BLaER1 treated with 17β-estradiol and CSF1 and Interleukin-3, amounts not matched to agents 10 nM and 100 nM (cell line): ENCODE measurements around the gene CETP.
A peak's percentile ranks its signal among the peaks of the same experiment; 100 is the strongest.
"Not testable (repeated sequence)": the region's sequence is repeated elsewhere in the genome, so short reads cannot be mapped to it uniquely, and the experiment has no call there.

Experiments used
- H3K27ac ChIP-seq, 11 experiments: shearing (Covaris generic); formaldehyde crosslinking; 2 replicates each; pipeline ENCODE4 v1.8.1; 2022
- H3K27me3 ChIP-seq, 11 experiments: shearing (Covaris generic); formaldehyde crosslinking; 2 replicates each; pipeline ENCODE4 v1.8.1; 2022
- H3K36me3 ChIP-seq, 11 experiments: shearing (Covaris generic); formaldehyde crosslinking; 2 replicates each; pipeline ENCODE4 v1.8.1; 2022
- H3K4me1 ChIP-seq, 10 experiments: shearing (Covaris generic); formaldehyde crosslinking; 2 replicates each; pipeline ENCODE4 v1.8.1; 2022
- H3K4me2 ChIP-seq, 11 experiments: shearing (Covaris generic); formaldehyde crosslinking; 2 replicates each; pipeline ENCODE4 v1.8.1; 2022
- H3K4me3 ChIP-seq, 10 experiments: shearing (Covaris generic); formaldehyde crosslinking; 2 replicates each; pipeline ENCODE4 v1.8.1; 2022
- H3K9ac ChIP-seq, 11 experiments: shearing (Covaris generic); formaldehyde crosslinking; 2 replicates each; pipeline ENCODE4 v1.8.1; 2022
- H3K9me3 ChIP-seq, 11 experiments: shearing (Covaris generic); formaldehyde crosslinking; replicated peaks in 1 of 11; 2 replicates each; pipeline ENCODE4 v1.8.1; 2022
- H4K20me1 ChIP-seq, 11 experiments: shearing (Covaris generic); formaldehyde crosslinking; 2 replicates each; pipeline ENCODE4 v1.8.1; 2022
- Cebpa-rat ChIP-seq, 11 experiments: shearing (Covaris generic); IDR thresholded peaks; 2 replicates each; pipeline ENCODE4 v1.8.1; 2022

CETP gene

DNA sequence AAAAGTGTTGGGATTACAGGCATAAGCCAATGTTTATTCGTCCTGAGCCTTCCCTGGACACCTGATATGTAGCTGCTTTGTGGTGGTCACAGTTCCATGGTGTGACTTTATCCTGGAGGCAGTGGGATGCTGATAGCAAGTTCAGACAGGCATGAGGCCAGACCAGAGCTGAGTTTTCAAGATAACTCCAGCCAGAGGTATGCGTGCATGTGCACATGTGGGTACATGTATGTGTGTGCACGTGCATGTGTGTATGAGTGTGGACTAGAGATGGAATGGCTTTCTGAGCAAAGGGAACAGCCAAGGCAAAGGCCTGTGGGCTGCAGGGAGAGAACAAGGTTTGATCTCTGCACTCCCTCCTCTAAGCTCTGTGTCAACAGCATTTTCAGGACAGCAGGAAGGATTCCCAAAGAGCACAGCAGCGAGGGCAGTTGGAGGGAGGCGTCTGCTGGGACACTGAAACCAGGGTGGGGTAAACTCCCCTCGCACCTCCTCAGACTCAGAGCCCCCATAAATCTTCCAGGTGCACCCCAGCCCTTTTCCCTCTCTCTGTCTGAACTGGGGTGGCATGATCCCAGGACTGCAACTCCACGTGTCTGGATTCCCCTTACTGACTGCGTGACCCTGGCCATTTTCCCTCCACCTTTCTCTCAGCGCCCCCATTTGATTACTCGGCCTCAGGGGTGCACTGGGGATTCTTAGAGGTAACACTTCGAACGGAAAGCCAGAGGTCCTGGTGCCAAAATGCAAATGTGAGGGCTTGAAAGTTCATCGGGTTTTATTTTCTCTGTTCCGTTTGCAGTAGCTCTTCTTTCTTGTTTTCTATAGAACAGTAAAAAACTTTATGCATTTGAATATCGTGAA lies 42.9 kb downstream of the CETP start:
- no peaks in the 10 kb centered on the region for H3K9me3 ChIP-seq
- peaks cover 31 to 62% (median 52%) of the 10 kb centered on the region in 10 experiments for H3K4me1 ChIP-seq
- H3K4me3 ChIP-seq = no peak overlapping the region
- peaks cover 0 to 38% (median 0%) of the 10 kb centered on the region in 11 experiments; a peak in 7 of 22 replicates for H4K20me1 ChIP-seq
- peak overlapping the region in 4 of 11 experiments; percentile 22 to 70 (median 51); a peak in 4 of 22 replicates for H3K27ac ChIP-seq
- H3K27me3 ChIP-seq = no peaks in the 10 kb centered on the region
- no peak for TF ChIP-seq Cebpa-rat (IDR thresholded peaks at IDR 0.05)
- peak overlapping the region in 10 of 11 experiments; percentile 55 to 86 (median 76); a peak in 19 of 22 replicates for H3K4me2 ChIP-seq
- H3K9ac ChIP-seq = peak overlapping the region in 4 of 11 experiments; percentile 36 to 57 (median 48); a peak in 6 of 22 replicates
- peaks cover 0 to 29% (median 14%) of the 10 kb centered on the region in 11 experiments; a peak in 15 of 22 replicates for H3K36me3 ChIP-seq

GRCh38 chr16:57005597-57005996 lies 43.8 kb downstream of the CETP start:
- H4K20me1 ChIP-seq = peaks cover 0 to 28% (median 0%) of the 10 kb centered on the region in 11 experiments; a peak in 5 of 22 replicates
- not testable (repeated sequence) for H3K4me3 ChIP-seq, H3K27ac ChIP-seq, H3K9me3 ChIP-seq, H3K9ac ChIP-seq, H3K27me3 ChIP-seq
- peaks cover 0 to 29% (median 14%) of the 10 kb centered on the region in 11 experiments; a peak in 15 of 22 replicates for H3K36me3 ChIP-seq
- H3K4me2 ChIP-seq = peak overlapping the region in 3 of 11 experiments; percentile 19 to 86 (median 80); a peak in 4 of 22 replicates
- H3K4me1 ChIP-seq = peaks cover 31 to 56% (median 45%) of the 10 kb centered on the region in 10 experiments

DNA sequence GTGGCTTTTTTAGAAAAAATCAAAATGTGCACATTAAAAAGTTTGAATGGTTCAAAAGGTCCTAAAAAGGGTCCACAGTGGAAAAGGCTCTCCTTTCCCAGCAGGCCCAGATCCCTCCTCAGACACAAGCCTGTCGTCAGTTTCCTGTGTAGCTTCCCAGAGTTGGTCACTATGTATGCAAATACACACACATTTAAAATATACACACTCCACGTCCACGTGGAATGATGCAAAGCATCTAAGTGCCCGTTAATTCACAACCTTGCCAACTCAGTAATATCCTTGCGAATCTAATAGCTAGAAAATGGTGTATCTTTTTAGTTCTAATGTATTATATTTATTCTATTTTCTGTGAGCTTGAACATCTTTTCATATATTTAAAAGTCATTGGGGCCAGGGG lies 45.3 kb downstream of the CETP start:
- H3K4me1 ChIP-seq = peaks cover 27 to 46% (median 37%) of the 10 kb centered on the region in 10 experiments
- H3K36me3 ChIP-seq = peaks cover 0 to 29% (median 14%) of the 10 kb centered on the region in 11 experiments; a peak in 16 of 22 replicates
- H3K4me3 ChIP-seq = no peak overlapping the region
- H3K4me2 ChIP-seq = no peak overlapping the region
- H3K9me3 ChIP-seq = no peaks in the 10 kb centered on the region
- peaks cover 0 to 19% (median 0%) of the 10 kb centered on the region in 11 experiments; a peak in 3 of 22 replicates for H4K20me1 ChIP-seq
- TF ChIP-seq Cebpa-rat (IDR thresholded peaks at IDR 0.05) = no peak
- H3K27ac ChIP-seq = no peak overlapping the region
- H3K9ac ChIP-seq = no peak overlapping the region
- no peaks in the 10 kb centered on the region for H3K27me3 ChIP-seq

GRCh38 chr16:57007530-57007929 lies 45.8 kb downstream of the CETP start:
- H3K4me2 ChIP-seq = no peak overlapping the region

GRCh38 chr16:57008440-57008839 lies 46.7 kb downstream of the CETP start:
- no peak overlapping the region for H3K4me2 ChIP-seq
- peaks cover 0 to 14% (median 0%) of the 10 kb centered on the region in 11 experiments; a peak in 3 of 22 replicates for H4K20me1 ChIP-seq
- H3K27me3 ChIP-seq = no peaks in the 10 kb centered on the region
- no peak overlapping the region for H3K4me3 ChIP-seq
- H3K4me1 ChIP-seq = peaks cover 19 to 37% (median 28%) of the 10 kb centered on the region in 10 experiments
- no peak for TF ChIP-seq Cebpa-rat (IDR thresholded peaks at IDR 0.05)
- no peak overlapping the region for H3K27ac ChIP-seq
- H3K36me3 ChIP-seq = peaks cover 0 to 29% (median 16%) of the 10 kb centered on the region in 11 experiments; a peak in 16 of 22 replicates
- no peak overlapping the region for H3K9ac ChIP-seq
- H3K9me3 ChIP-seq = no peaks in the 10 kb centered on the region

More at GRCh38 chr16:57007530-57007929, 45.8 kb downstream of the CETP start:
- TF ChIP-seq Cebpa-rat (IDR thresholded peaks at IDR 0.05) = no peak
- Histone ChIP-seq H3K9me3 (no peaks in the 10 kb centered on the region), H3K4me3 (no peak overlapping the region), H3K27me3 (no peaks in the 10 kb centered on the region), H3K36me3 (peaks cover 0 to 29% (median 16%) of the 10 kb centered on the region in 11 experiments; a peak in 16 of 22 replicates), H3K27ac (no peak overlapping the region), H3K4me1 (peaks cover 27 to 46% (median 37%) of the 10 kb centered on the region in 10 experiments), H3K9ac (no peak overlapping the region), H4K20me1 (peaks cover 0 to 19% (median 0%) of the 10 kb centered on the region in 11 experiments; a peak in 3 of 22 replicates)

GRCh38 chr16:57009643-57010170 lies 48.0 kb downstream of the CETP start:
- H3K4me1 ChIP-seq = peaks cover 20 to 29% (median 24%) of the 10 kb centered on the region in 10 experiments
- H3K27me3 ChIP-seq = no peaks in the 10 kb centered on the region
- H3K4me2 ChIP-seq = peak overlapping the region in 3 of 11 experiments; percentile 4 to 18 (median 9); a peak in 3 of 22 replicates
- H4K20me1 ChIP-seq = peaks cover 0 to 6% (median 0%) of the 10 kb centered on the region in 11 experiments; a peak in 2 of 22 replicates
- peaks cover 0 to 23% (median 13%) of the 10 kb centered on the region in 11 experiments; a peak in 16 of 22 replicates for H3K36me3 ChIP-seq
- no peak overlapping the region for H3K9ac ChIP-seq
- H3K27ac ChIP-seq = no peak overlapping the region
- H3K4me3 ChIP-seq = no peak overlapping the region
- no peaks in the 10 kb centered on the region for H3K9me3 ChIP-seq
- TF ChIP-seq Cebpa-rat (IDR thresholded peaks at IDR 0.05) = no peak

DNA sequence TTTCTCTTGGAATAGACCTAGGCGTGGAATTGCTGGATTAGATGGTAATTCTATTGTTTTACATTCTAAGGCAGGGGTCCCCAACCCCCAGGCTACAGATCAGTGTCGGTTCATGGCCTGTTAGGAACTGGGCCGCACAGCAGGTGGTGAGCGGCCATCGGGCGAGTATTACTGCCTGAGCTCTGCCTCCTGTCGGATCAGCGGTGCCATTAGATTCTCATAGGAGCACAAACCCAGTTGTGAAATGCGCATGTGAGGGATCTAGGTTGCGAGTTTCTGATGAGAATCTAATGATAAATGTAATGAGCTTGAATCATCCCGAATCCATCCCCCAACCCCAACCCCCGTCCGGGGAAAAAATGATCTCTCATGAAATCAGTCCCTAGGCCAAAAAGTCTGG lies 50.6 kb downstream of the CETP start:
- Histone ChIP-seq H3K4me2 (no peak overlapping the region), H3K27ac (no peak overlapping the region), H3K4me3 (no peak overlapping the region), H4K20me1 (peaks cover 0 to 8% (median 0%) of the 10 kb centered on the region in 11 experiments; a peak in 1 of 22 replicates), H3K4me1 (peaks cover 8 to 33% (median 20%) of the 10 kb centered on the region in 10 experiments; a peak in 19 of 20 replicates), H3K36me3 (peaks cover 6 to 25% (median 11%) of the 10 kb centered on the region in 11 experiments), H3K27me3 (no peaks in the 10 kb centered on the region), H3K9me3 (peaks cover 0 to 6% (median 0%) of the 10 kb centered on the region in 11 experiments; a peak in 1 of 22 replicates), H3K9ac (no peak overlapping the region)
- TF ChIP-seq Cebpa-rat (IDR thresholded peaks at IDR 0.05) = no peak

GRCh38 chr16:57013229-57013628 lies 51.5 kb downstream of the CETP start:
- peaks cover 0 to 8% (median 0%) of the 10 kb centered on the region in 11 experiments; a peak in 1 of 22 replicates for H4K20me1 ChIP-seq
- peaks cover 8 to 36% (median 21%) of the 10 kb centered on the region in 10 experiments; a peak in 19 of 20 replicates for H3K4me1 ChIP-seq
- no peak overlapping the region for H3K27ac ChIP-seq
- no peak overlapping the region for H3K4me3 ChIP-seq
- peaks cover 15 to 34% (median 18%) of the 10 kb centered on the region in 11 experiments for H3K36me3 ChIP-seq
- peaks cover 0 to 6% (median 0%) of the 10 kb centered on the region in 11 experiments; a peak in 1 of 22 replicates for H3K9me3 ChIP-seq
- no peak overlapping the region for H3K9ac ChIP-seq
- no peaks in the 10 kb centered on the region for H3K27me3 ChIP-seq
- no peak overlapping the region for H3K4me2 ChIP-seq
- no peak for TF ChIP-seq Cebpa-rat (IDR thresholded peaks at IDR 0.05)
